Liver (tissue), 9 donors: ENCODE results near the gene ANKRD33. TPM values are rescaled to one million over a fixed set of nuclear protein-coding genes. Genes with fewer than 3 reads are reported as not detected.

Source experiments
- DNase-seq: peaks from one replicate; pipeline ENCODE4 v3.0.0-alpha.2; 2017; ENCODE audit warnings: low spot score
- H3K27ac ChIP-seq, 2 donors: one replicate each; pipeline ENCODE4 v1.7.0; 2013; ENCODE audit warnings: inconsistent platforms in 2 of 2, low read length in 2 of 2, control low read depth in 1 of 2, low read depth in 1 of 2, mild to moderate bottlenecking in 1 of 2
- H3K27me3 ChIP-seq, 4 donors: one replicate each; pipeline versions ENCODE4 v1.6.1 to v1.7.0; 2013; ENCODE audit warnings: low read length in 3 of 4, inconsistent platforms in 1 of 4, mild to moderate bottlenecking in 1 of 4, moderate library complexity in 1 of 4; ENCODE audit not compliant: control insufficient read depth in 4 of 4, insufficient read depth in 4 of 4
- H3K36me3 ChIP-seq, 4 donors: one replicate each; pipeline versions ENCODE4 v1.6.1 to v1.7.0; 2013; ENCODE audit warnings: low read length in 3 of 4, mild to moderate bottlenecking in 3 of 4, low read depth in 1 of 4, moderate library complexity in 1 of 4; ENCODE audit not compliant: control insufficient read depth in 4 of 4, insufficient read depth in 3 of 4
- H3K4me1 ChIP-seq, 4 donors: one replicate each; pipeline versions ENCODE4 v1.6.1 to v1.7.0; 2013; ENCODE audit warnings: low read length in 3 of 4, mild to moderate bottlenecking in 3 of 4, moderate library complexity in 1 of 4; ENCODE audit not compliant: control insufficient read depth in 4 of 4, insufficient read depth in 4 of 4
- H3K4me3 ChIP-seq, 3 donors: one replicate each; pipeline versions ENCODE4 v1.6.1 to v1.7.0; 2013; ENCODE audit warnings: low read length in 3 of 3, control low read depth in 1 of 3, low read depth in 1 of 3, mild to moderate bottlenecking in 1 of 3
- H3K9ac ChIP-seq, 2 donors: one replicate each; pipeline ENCODE4 v1.7.0; 2013; ENCODE audit warnings: low read length in 2 of 2, mild to moderate bottlenecking in 2 of 2, moderate library complexity in 2 of 2, control low read depth in 1 of 2, low read depth in 1 of 2
- H3K9me3 ChIP-seq, 4 donors: one replicate each; pipeline versions ENCODE4 v1.6.1 to v1.7.0; 2013; ENCODE audit warnings: low read length in 3 of 4; ENCODE audit not compliant: control insufficient read depth in 4 of 4
- EGR1 ChIP-seq, 2 donors: IDR thresholded peaks; 2 replicates each; pipeline ENCODE4 v1.6.1; 2016 to 2018; ENCODE audit warnings: antibody characterized with exemption in 2 of 2, low read depth in 2 of 2
- FOXA1 ChIP-seq: IDR thresholded peaks from 2 replicates; pipeline ENCODE4 v1.6.1; 2016; ENCODE audit warnings: antibody characterized with exemption
- FOXA2 ChIP-seq: IDR thresholded peaks from 2 replicates; pipeline ENCODE4 v1.6.1; 2016; ENCODE audit warnings: antibody characterized with exemption
- GABPA ChIP-seq, 2 donors: IDR thresholded peaks in 1 of 2; conservative IDR thresholded peaks in 1 of 2; 2 replicates each; pipeline ENCODE4 v1.6.1; 2016; ENCODE audit warnings: antibody characterized with exemption in 2 of 2, mild to moderate bottlenecking in 1 of 2, moderate library complexity in 1 of 2
- HNF4A ChIP-seq, 2 donors: conservative IDR thresholded peaks; 2 replicates each; pipeline ENCODE4 v1.6.1; 2016; ENCODE audit warnings: antibody characterized with exemption in 2 of 2, mild to moderate bottlenecking in 2 of 2
- HNF4G ChIP-seq: IDR thresholded peaks from 2 replicates; pipeline ENCODE4 v1.6.1; 2016; ENCODE audit warnings: antibody characterized with exemption
- JUND ChIP-seq, 2 donors: IDR thresholded peaks; 2 replicates each; pipeline ENCODE4 v1.6.1; 2016; ENCODE audit warnings: antibody characterized with exemption in 2 of 2
- NR2F2 ChIP-seq: IDR thresholded peaks from 2 replicates; pipeline ENCODE4 v1.6.1; 2016; ENCODE audit warnings: antibody characterized with exemption
- RAD21 ChIP-seq, 2 donors: IDR thresholded peaks; 2 replicates each; pipeline ENCODE4 v1.6.1; 2016; ENCODE audit warnings: antibody characterized with exemption in 2 of 2, mild to moderate bottlenecking in 2 of 2
- RXRA ChIP-seq, 2 donors: IDR thresholded peaks; 2 replicates each; pipeline ENCODE4 v1.6.1; 2017 to 2018; ENCODE audit warnings: antibody characterized with exemption in 2 of 2, mild to moderate bottlenecking in 1 of 2
- SP1 ChIP-seq: IDR thresholded peaks from 2 replicates; pipeline ENCODE4 v1.6.1; 2018; ENCODE audit warnings: antibody characterized with exemption, mild to moderate bottlenecking
- TAF1 ChIP-seq: conservative IDR thresholded peaks from 2 replicates; pipeline ENCODE4 v1.6.1; 2016; ENCODE audit warnings: antibody characterized with exemption, mild to moderate bottlenecking
- WGBS: extraction: QIAGEN DNeasy Blood & Tissue Kit; methylation state at CpG from one replicate; pipeline ENCODE4 v1.1.7; 2013; 5-methylcytosine and 5-hydroxymethylcytosine counted together
- polyA plus RNA-seq, 2 donors: library from polyadenylated mRNA; stranded (reverse) in 1 of 2; unstranded in 1 of 2; fragments of 200-250 nt in 1 of 2; fragments of >200 nt in 1 of 2; fragmentation: Nextera tagmentation in 1 of 2; extraction: Ambion mirVana in 1 of 2; gene quantifications; one replicate each; pipeline versions ENCODE4 v1.2.1 to v1.2.3, GENCODE V29; 2013 to 2015
- total RNA-seq, 2 donors: library from RNA; depleted of rRNA; stranded (reverse); fragments of >200 nt; gene quantifications; one replicate each; pipeline ENCODE4 v1.2.3, GENCODE V29; 2014
- TF ChIP-seq, protein P1 (sequence below): fragments of 150-350 bp; IDR thresholded peaks from 2 replicates; pipeline ENCODE4 v1.5.1; 2017; ENCODE audit warnings: improper control_type of control experiment, low read depth, low read length; ENCODE audit not compliant: missing input control
- TF ChIP-seq, protein P2 (sequence below): IDR thresholded peaks from 2 replicates; pipeline ENCODE4 v1.6.1; 2016; ENCODE audit warnings: antibody characterized with exemption
- TF ChIP-seq, protein P3 (sequence below): IDR thresholded peaks from 2 replicates; pipeline ENCODE4 v1.6.1; 2016; ENCODE audit warnings: antibody characterized with exemption
- TF ChIP-seq, protein P4 (sequence below): IDR thresholded peaks from 2 replicates; pipeline ENCODE4 v1.6.1; 2016; ENCODE audit warnings: antibody characterized with exemption
- donor health status: healthy.
- donor health status: healthy.
- donor health status: healthy.
- donor health status: healthy.
- donor health status: healthy.

ANKRD33 gene
- total and polyA plus RNA-seq, 4 donors = not detected

DNA sequence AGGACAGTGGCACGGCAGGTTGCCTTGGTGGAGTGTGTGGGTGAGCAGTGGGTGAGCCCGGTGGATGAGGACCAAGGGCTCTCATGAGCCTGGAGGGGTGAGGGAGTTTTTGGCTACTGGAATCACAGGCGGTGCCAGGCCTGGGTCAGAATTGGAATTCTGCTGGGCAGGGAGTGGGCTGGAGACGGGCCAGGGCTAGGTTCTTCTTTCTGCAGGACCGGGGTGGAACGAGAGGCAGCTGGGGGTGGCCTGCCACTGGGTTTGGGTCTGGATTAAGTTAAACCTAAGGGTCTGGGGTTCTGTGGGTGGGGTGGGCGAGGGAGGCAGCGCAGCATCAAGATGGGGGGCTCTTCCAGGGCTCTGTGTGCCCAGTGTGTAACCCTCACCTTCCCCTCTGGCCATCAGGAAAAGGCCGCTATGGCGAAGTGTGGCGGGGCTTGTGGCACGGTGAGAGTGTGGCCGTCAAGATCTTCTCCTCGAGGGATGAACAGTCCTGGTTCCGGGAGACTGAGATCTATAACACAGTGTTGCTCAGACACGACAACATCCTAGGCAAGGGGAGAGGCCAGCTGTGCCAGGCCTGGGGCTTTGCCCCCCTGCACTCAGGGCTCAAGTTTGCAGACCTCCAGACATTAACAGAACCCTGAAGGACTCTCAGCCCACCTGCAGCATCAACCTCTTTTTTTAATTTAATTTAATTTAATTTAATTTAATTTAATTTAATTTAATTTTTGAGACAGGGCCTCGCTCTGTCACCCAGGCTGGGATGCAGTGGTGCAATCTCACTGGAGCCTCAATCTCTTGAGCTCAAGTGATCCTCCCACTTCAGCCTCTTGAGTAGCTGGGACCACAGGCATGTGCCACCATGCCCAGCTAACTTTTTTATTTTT lies 26.4 kb downstream of the ANKRD33 start:
- Histone ChIP-seq H3K4me3 (no peak overlapping the region), H3K9ac (no peak overlapping the region), H3K36me3 (no peaks in the 10 kb centered on the region), H3K9me3 (no peaks in the 10 kb centered on the region), H3K4me1 (peaks cover 6 to 12% (median 8%) of the 10 kb centered on the region in 4 donors), H3K27ac (no peak overlapping the region), H3K27me3 (no peaks in the 10 kb centered on the region)
- TF ChIP-seq FOXA2 (no peak), NR2F2 (no peak), HNF4A (conservative IDR thresholded peaks at IDR 0.05) (no peak), FOXA1 (no peak), JUND (IDR thresholded peaks at IDR 0.05) (no peak), GABPA (IDR thresholded peaks at IDR 0.05 in 1 of 2, conservative IDR thresholded peaks at IDR 0.05 in 1 of 2) (no peak), EGR1 (IDR thresholded peaks at IDR 0.05; ENCODE audit: low read depth in 2 of 2) (no peak), SP1 (no peak), HNF4G (no peak), RAD21 (IDR thresholded peaks at IDR 0.05) (no peak), RXRA (IDR thresholded peaks at IDR 0.05) (no peak), TAF1 (no peak)
- TF ChIP-seq, protein P1, sequence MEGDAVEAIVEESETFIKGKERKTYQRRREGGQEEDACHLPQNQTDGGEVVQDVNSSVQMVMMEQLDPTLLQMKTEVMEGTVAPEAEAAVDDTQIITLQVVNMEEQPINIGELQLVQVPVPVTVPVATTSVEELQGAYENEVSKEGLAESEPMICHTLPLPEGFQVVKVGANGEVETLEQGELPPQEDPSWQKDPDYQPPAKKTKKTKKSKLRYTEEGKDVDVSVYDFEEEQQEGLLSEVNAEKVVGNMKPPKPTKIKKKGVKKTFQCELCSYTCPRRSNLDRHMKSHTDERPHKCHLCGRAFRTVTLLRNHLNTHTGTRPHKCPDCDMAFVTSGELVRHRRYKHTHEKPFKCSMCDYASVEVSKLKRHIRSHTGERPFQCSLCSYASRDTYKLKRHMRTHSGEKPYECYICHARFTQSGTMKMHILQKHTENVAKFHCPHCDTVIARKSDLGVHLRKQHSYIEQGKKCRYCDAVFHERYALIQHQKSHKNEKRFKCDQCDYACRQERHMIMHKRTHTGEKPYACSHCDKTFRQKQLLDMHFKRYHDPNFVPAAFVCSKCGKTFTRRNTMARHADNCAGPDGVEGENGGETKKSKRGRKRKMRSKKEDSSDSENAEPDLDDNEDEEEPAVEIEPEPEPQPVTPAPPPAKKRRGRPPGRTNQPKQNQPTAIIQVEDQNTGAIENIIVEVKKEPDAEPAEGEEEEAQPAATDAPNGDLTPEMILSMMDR = no peak
- TF ChIP-seq, protein P2, sequence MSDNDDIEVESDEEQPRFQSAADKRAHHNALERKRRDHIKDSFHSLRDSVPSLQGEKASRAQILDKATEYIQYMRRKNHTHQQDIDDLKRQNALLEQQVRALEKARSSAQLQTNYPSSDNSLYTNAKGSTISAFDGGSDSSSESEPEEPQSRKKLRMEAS = no peak
- TF ChIP-seq, protein P3, sequence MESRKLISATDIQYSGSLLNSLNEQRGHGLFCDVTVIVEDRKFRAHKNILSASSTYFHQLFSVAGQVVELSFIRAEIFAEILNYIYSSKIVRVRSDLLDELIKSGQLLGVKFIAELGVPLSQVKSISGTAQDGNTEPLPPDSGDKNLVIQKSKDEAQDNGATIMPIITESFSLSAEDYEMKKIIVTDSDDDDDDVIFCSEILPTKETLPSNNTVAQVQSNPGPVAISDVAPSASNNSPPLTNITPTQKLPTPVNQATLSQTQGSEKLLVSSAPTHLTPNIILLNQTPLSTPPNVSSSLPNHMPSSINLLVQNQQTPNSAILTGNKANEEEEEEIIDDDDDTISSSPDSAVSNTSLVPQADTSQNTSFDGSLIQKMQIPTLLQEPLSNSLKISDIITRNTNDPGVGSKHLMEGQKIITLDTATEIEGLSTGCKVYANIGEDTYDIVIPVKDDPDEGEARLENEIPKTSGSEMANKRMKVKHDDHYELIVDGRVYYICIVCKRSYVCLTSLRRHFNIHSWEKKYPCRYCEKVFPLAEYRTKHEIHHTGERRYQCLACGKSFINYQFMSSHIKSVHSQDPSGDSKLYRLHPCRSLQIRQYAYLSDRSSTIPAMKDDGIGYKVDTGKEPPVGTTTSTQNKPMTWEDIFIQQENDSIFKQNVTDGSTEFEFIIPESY = no peak
- TF ChIP-seq, protein P4, sequence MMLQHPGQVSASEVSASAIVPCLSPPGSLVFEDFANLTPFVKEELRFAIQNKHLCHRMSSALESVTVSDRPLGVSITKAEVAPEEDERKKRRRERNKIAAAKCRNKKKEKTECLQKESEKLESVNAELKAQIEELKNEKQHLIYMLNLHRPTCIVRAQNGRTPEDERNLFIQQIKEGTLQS = no peak
- whole genome bisulfite sequencing = 87% methylated on average over 17 of the region's 17 CpGs
- no peak for DNase-seq

DNA sequence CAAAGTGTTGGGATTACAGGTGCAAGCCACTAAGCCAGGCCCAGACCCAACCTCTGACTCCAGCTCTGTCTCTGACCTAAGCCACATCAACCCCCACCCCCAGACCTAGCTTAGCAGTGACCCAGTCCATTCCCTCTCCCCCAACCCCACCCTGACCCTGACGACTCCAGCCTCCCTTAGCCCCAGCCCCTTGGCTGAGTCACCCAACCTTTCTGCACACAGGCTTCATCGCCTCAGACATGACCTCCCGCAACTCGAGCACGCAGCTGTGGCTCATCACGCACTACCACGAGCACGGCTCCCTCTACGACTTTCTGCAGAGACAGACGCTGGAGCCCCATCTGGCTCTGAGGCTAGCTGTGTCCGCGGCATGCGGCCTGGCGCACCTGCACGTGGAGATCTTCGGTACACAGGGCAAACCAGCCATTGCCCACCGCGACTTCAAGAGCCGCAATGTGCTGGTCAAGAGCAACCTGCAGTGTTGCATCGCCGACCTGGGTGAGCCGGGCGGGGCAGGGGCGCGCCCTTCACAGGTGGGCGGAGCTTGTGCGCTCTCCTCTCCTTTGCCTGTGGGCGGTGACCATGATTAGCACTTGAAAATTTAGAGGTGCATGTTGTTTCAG lies 27.2 kb downstream of the ANKRD33 start:
- peaks cover 6 to 12% (median 8%) of the 10 kb centered on the region in 4 donors for H3K4me1 ChIP-seq
- 89% methylated on average over 28 of the region's 28 CpGs for WGBS
- H3K36me3 ChIP-seq = no peaks in the 10 kb centered on the region
- no peaks in the 10 kb centered on the region for H3K27me3 ChIP-seq
- H3K9me3 ChIP-seq = no peaks in the 10 kb centered on the region
- H3K9ac ChIP-seq = no peak overlapping the region
- H3K27ac ChIP-seq = no peak overlapping the region
- no peak for DNase-seq
- no peak overlapping the region for H3K4me3 ChIP-seq
- no peak for TF ChIP-seq HNF4G
- no peak for TF ChIP-seq FOXA1
- TF ChIP-seq SP1 = no peak
- TF ChIP-seq, protein P2 = no peak
- no peak for TF ChIP-seq FOXA2
- TF ChIP-seq, protein P1 = no peak
- no peak for TF ChIP-seq RAD21 (IDR thresholded peaks at IDR 0.05)
- TF ChIP-seq EGR1 (IDR thresholded peaks at IDR 0.05; ENCODE audit: low read depth in 2 of 2) = no peak
- TF ChIP-seq, protein P3 = no peak
